Suprapubic skin (tissue), 3 donors: Measurements from ENCODE around the gene TEX48.

ENCODE experiments used
- POLR2A ChIP-seq, 2 donors: fragments of 450-650 bp; IDR thresholded peaks; one replicate each; pipeline ENCODE4 v1.6.1; 2017; ENCODE audit warnings: antibody characterized with exemption in 2 of 2, mild to moderate bottlenecking in 2 of 2, moderate library complexity in 2 of 2
- TF ChIP-seq, protein P1 (sequence below), 2 donors: fragments of 200-600 bp in 1 of 2; fragments of 450-650 bp in 1 of 2; sonication (generic) in 1 of 2; IDR thresholded peaks; one replicate each; pipeline ENCODE4 v1.5.1; 2016 to 2019; ENCODE audit warnings: antibody characterized with exemption in 2 of 2, mild to moderate bottlenecking in 1 of 2, moderate library complexity in 1 of 2

- TF ChIP-seq, protein P1, sequence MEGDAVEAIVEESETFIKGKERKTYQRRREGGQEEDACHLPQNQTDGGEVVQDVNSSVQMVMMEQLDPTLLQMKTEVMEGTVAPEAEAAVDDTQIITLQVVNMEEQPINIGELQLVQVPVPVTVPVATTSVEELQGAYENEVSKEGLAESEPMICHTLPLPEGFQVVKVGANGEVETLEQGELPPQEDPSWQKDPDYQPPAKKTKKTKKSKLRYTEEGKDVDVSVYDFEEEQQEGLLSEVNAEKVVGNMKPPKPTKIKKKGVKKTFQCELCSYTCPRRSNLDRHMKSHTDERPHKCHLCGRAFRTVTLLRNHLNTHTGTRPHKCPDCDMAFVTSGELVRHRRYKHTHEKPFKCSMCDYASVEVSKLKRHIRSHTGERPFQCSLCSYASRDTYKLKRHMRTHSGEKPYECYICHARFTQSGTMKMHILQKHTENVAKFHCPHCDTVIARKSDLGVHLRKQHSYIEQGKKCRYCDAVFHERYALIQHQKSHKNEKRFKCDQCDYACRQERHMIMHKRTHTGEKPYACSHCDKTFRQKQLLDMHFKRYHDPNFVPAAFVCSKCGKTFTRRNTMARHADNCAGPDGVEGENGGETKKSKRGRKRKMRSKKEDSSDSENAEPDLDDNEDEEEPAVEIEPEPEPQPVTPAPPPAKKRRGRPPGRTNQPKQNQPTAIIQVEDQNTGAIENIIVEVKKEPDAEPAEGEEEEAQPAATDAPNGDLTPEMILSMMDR (IDR thresholded peaks at IDR 0.05), result no peak
- no peak for TF ChIP-seq POLR2A (IDR thresholded peaks at IDR 0.05)
Observed at GRCh38 chr9:114695948-114696347, 14.0 kb upstream of the TEX48 start.
